AG04450 (cell line): Measurements from ENCODE around the gene WDFY2. TPM values are rescaled to one million over a fixed set of nuclear protein-coding genes. Genes with fewer than 3 reads are reported as not detected.
"Not testable (repeated sequence)": the region's sequence is repeated elsewhere in the genome, so short reads cannot be mapped to it uniquely, and the experiment has no call there.

Experiments
- CTCF ChIA-PET: fragments of 300-600, 350-600 bp; formaldehyde crosslinking; extraction: SDS; loops from one replicate; lab custom pipeline; 2022; ENCODE audit warnings: antibody characterized with exemption, inconsistent platforms; lab: Charles Lee
- POLR2A ChIA-PET: fragments of 350-600 bp; formaldehyde crosslinking; extraction: SDS; loops from one replicate; lab custom pipeline; 2021; ENCODE audit warnings: antibody characterized with exemption, inconsistent platforms; lab: Yijun Ruan, JAX
- DNase-seq: peaks from one replicate; pipeline ENCODE4 v3.0.0-alpha.2; 2011; ENCODE audit warnings: low read depth, low spot score
- H3K27ac ChIP-seq: one replicate; pipeline ENCODE4 v1.5.1; 2012; ENCODE audit warnings: low read depth, low read length, control low read depth
- H3K27me3 ChIP-seq: one replicate; pipeline ENCODE4 v1.6.0; 2012; ENCODE audit warnings: low read length; ENCODE audit not compliant: control insufficient read depth, insufficient read depth
- H3K4me3 ChIP-seq: 2 replicates; pipeline ENCODE4 v1.5.1; 2011; ENCODE audit warnings: mild to moderate bottlenecking, low read depth, low read length, control low read depth
- H3K9me3 ChIP-seq: 2 replicates; pipeline ENCODE4 v1.5.1; 2012; ENCODE audit warnings: low read length; ENCODE audit not compliant: control insufficient read depth, insufficient read depth
- CTCF ChIP-seq: IDR thresholded peaks from 2 replicates; pipeline ENCODE4 v1.5.1; 2011; ENCODE audit warnings: low read depth, low read length, control low read depth, inconsistent platforms
- polyA plus RNA-seq: library from polyadenylated mRNA; depleted of rRNA; stranded (reverse); fragments of >200 nt; gene quantifications from 2 replicates; pipeline ENCODE4 v1.2.3, GENCODE V29; 2011

WDFY2 gene
- polyA plus RNA-seq, 1 experiment = 6.3 TPM

GRCh38 chr13:51589793-51590192 is 5.5 kb downstream of the WDFY2 start:
- Histone ChIP-seq H3K27ac (no peak overlapping the region), H3K4me3 (no peak overlapping the region), H3K9me3 (no peaks in the 10 kb centered on the region), H3K27me3 (no peaks in the 10 kb centered on the region)
- no peak for DNase-seq
- POLR2A ChIA-PET = interaction anchor here (0.6 to 2.1 kb wide), 2 partner anchors 137 to 168 kb away, joined by 4 to 19 read pairs; partner anchors contain the start of gene INTS6
- CTCF ChIA-PET = interaction anchor here (0.8 kb wide), 1 partner anchor 145 kb away, joined by 3 read pairs; no protein-coding TSS in a partner anchor
- no peak for TF ChIP-seq CTCF

DNA sequence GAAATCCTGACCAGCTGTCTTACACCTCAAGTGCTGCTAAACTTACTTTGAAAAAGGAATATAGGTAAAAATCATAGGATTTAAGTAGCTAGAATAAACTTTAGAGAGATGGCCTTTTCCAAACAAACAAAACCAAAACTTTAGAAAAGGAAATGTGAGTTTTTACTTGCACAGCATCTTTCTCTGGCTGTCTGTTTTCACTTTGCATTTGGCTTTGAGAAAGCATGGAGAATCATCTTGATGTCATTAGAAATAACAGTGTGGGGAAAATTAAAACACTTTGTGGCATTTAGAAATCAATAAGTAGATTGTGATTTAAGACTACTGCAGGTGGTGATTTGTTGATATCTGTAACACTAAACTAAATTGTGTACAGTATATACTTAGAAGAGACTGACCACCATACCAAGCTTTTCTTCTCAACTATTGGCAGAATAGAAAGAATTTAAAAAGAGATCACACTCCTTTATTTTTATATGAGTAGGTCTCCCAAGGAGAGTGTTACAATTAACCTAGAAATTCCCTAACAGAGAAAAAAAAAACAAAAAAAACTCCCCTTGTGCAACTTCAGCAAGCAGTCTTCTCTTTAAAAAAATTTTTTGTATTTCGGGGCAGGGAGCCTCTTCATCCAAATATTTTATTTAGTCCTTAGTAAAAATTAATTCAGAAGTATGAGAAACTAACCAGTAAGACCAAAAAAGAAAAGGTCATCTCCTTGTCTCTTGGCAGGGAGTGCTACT is 6.1 kb downstream of the WDFY2 start:
- DNase-seq = no peak
- TF ChIP-seq CTCF = no peak
- POLR2A ChIA-PET = interaction anchor here (0.6 to 2.1 kb wide), 3 partner anchors 137 to 174 kb away, joined by 4 to 19 read pairs (median 6); partner anchors contain the start of gene INTS6
- no peaks in the 10 kb centered on the region for H3K9me3 ChIP-seq
- no peaks in the 10 kb centered on the region for H3K27me3 ChIP-seq
- peak overlapping the region; percentile 54 for H3K27ac ChIP-seq
- CTCF ChIA-PET = interaction anchor here (0.7 to 1.3 kb wide), 3 partner anchors 146 to 207 kb away, joined by 3 read pairs; no protein-coding TSS in a partner anchor
- H3K4me3 ChIP-seq = no peak overlapping the region

- Histone ChIP-seq H3K27me3 (no peaks in the 10 kb centered on the region), H3K27ac (peak overlapping the region; percentile 54), H3K4me3 (no peak overlapping the region; the same call in 1 of the 2 replicates), H3K9me3 (no peaks in the 10 kb centered on the region)
- CTCF ChIA-PET = interaction anchor here (0.7 to 1.3 kb wide), 2 partner anchors 156 to 207 kb away, joined by 3 read pairs; no protein-coding TSS in a partner anchor
- POLR2A ChIA-PET = interaction anchor here (1.1 to 2.1 kb wide), 2 partner anchors 138 to 173 kb away, joined by 6 to 19 read pairs; partner anchors contain the start of gene INTS6
- 0 out of 2 replicates have a peak, but pooled peaks have one; percentile 6 for TF ChIP-seq CTCF
- peak; percentile 47 for DNase-seq
Observed at GRCh38 chr13:51590971-51591627, 6.8 kb downstream of the WDFY2 start.

- CTCF ChIA-PET = interaction anchor here (1.3 kb wide), 1 partner anchor 206 kb away, joined by 3 read pairs; no protein-coding TSS in a partner anchor
- H3K4me3 ChIP-seq, H3K27me3 ChIP-seq, H3K27ac ChIP-seq, DNase-seq, H3K9me3 ChIP-seq, POLR2A ChIA-PET: not testable (repeated sequence)
Observed at GRCh38 chr13:51591938-51592337, 7.7 kb downstream of the WDFY2 start.

DNA sequence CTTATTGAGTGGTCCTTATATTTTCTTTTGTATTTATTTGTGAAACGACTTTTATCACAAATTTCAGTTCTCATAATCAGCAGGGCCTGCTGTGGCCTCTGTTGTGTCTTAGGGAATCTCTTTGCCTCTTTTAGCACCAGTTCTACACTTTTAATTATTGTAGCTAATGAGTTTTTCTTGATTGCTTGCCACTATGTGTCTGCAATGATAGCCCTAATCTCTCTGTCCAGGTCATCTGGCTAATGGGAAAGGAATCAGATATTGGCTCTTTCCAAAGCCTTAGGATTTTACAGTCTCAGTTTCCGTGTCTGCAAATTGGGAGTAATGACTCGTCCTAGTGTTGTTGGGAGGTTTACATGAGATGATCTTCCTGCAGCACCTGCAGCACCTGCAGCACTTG is 10.2 kb downstream of the WDFY2 start:
- ChIA-PET POLR2A (interaction anchor here (0.6 kb wide), 1 partner anchor 132 kb away, joined by 5 read pairs; no protein-coding TSS in a partner anchor), CTCF (no interaction called here)
- H3K9me3 ChIP-seq = no peaks in the 10 kb centered on the region
- no peak for TF ChIP-seq CTCF
- no peaks in the 10 kb centered on the region for H3K27me3 ChIP-seq
- H3K4me3 ChIP-seq = no peak overlapping the region
- DNase-seq = no peak
- H3K27ac ChIP-seq = no peak overlapping the region
